CD4-positive, alpha-beta T cell (primary cell): ENCODE data around the gene GPR148. TPM values are rescaled to one million over a fixed set of nuclear protein-coding genes. Genes with fewer than 3 reads are reported as not detected.

Experiments used
- ATAC-seq: fragments of 200-7000 bp; cut with Tn5 transposase; one replicate; pipeline ENCODE4 v1.10.0; 2022; ENCODE audit warnings: mild to moderate bottlenecking; ENCODE audit not compliant: poor library complexity
- CTCF ChIA-PET: fragments of 350-600 bp; sonication (Branson Sonifier 250); formaldehyde crosslinking; loops from one replicate; lab custom pipeline; 2021; ENCODE audit warnings: antibody characterized with exemption, inconsistent platforms; lab: Charles Lee
- POLR2A ChIA-PET: fragments of 350-600 bp; sonication (Branson Sonifier 250); formaldehyde crosslinking; loops from one replicate; lab custom pipeline; 2021; ENCODE audit warnings: antibody characterized with exemption, inconsistent platforms; lab: Charles Lee
- DNase-seq, 14 experiments: peaks; one replicate each; pipeline ENCODE4 v3.0.0-alpha.2; 2013 to 2020; ENCODE audit warnings: mixed read lengths in 2 of 14
- H3K27ac ChIP-seq, 2 donors: one replicate each; pipeline versions ENCODE4 v1.5.1 to v1.7.0; 2013; ENCODE audit warnings: low read length in 2 of 2, low read depth in 1 of 2, mild to moderate bottlenecking in 1 of 2
- H3K27me3 ChIP-seq, 2 experiments: 1 replicate in 1 of 2; 2 replicates in 1 of 2; pipeline versions ENCODE4 v1.6.1 to v1.7.0; 2013; ENCODE audit warnings: low read length in 2 of 2, control low read depth in 1 of 2, mild to moderate bottlenecking in 1 of 2, moderate library complexity in 1 of 2; ENCODE audit not compliant: insufficient read depth in 2 of 2, control insufficient read depth in 1 of 2
- H3K36me3 ChIP-seq: one replicate; pipeline ENCODE4 v1.6.1; 2013; ENCODE audit warnings: low read length, control low read depth; ENCODE audit not compliant: insufficient read depth
- H3K4me1 ChIP-seq: one replicate; pipeline ENCODE4 v1.6.1; 2013; ENCODE audit warnings: low read length, control low read depth; ENCODE audit not compliant: insufficient read depth
- H3K4me3 ChIP-seq: one replicate; pipeline ENCODE4 v1.5.1; 2013; ENCODE audit warnings: mild to moderate bottlenecking, low read length, moderate library complexity
- H3K9me3 ChIP-seq, 2 experiments: 1 replicate in 1 of 2; 2 replicates in 1 of 2; pipeline versions ENCODE4 v1.6.1 to v1.7.0; 2013; ENCODE audit warnings: low read length in 2 of 2, mild to moderate bottlenecking in 2 of 2, control low read depth in 1 of 2, moderate library complexity in 1 of 2; ENCODE audit not compliant: control insufficient read depth in 1 of 2, insufficient read depth in 1 of 2
- H3K27ac Mint-ChIP-seq: one replicate; pipeline ENCODE4 v1.8.0; 2020; ENCODE audit warnings: mixed read lengths
- H3K27me3 Mint-ChIP-seq: one replicate; pipeline ENCODE4 v1.8.0; 2021; ENCODE audit warnings: mixed read lengths
- H3K36me3 Mint-ChIP-seq: one replicate; pipeline ENCODE4 v1.8.0; 2021; ENCODE audit warnings: low read depth, mixed read lengths
- H3K4me1 Mint-ChIP-seq: one replicate; pipeline ENCODE4 v1.8.0; 2021; ENCODE audit warnings: low read depth, mixed read lengths
- H3K4me3 Mint-ChIP-seq: one replicate; pipeline ENCODE4 v1.8.0; 2020; ENCODE audit warnings: mild to moderate bottlenecking, mixed read lengths
- H3K9me3 Mint-ChIP-seq: one replicate; pipeline ENCODE4 v1.8.0; 2020; ENCODE audit warnings: mixed read lengths
- CTCF ChIP-seq: fragments of 200-600 bp; IDR thresholded peaks from one replicate; pipeline ENCODE4 v1.8.0; 2022; ENCODE audit warnings: antibody characterized with exemption, mild to moderate bottlenecking
- intact Hi-C, 2 experiments: fragments of 100-400 bp; cut with DNase I in 1 of 2; cut with micrococcal nuclease in 1 of 2; formaldehyde crosslinking; loops; one replicate each; pipeline versions ENCODE4 v1.15.1 to v1.9.0; 2023 to 2025; cut with DNase I, micrococcal nuclease
- total RNA-seq, 174 experiments: library from RNA in 2 of 174; stranded (reverse) in 2 of 174; gene quantifications; one replicate each; pipeline ENCODE4 v1.2.3 and lab custom pipeline; 2021 to 2026

The GPR148 gene
- total RNA-seq, 2 experiments from 2014 or later = not detected

- peaks cover 23 to 26% of the 10 kb centered on the region in 2 experiments for H3K27me3 ChIP-seq
- ChIA-PET POLR2A (no interaction called here), CTCF (interaction anchor here (0.6 kb wide), 1 partner anchor 36 kb away, joined by 3 read pairs; no protein-coding TSS in a partner anchor)
- H3K36me3 ChIP-seq = no peaks in the 10 kb centered on the region
- no peak for TF ChIP-seq CTCF
- intact Hi-C loops = no loop called here
- peaks cover 0 to 6% of the 10 kb centered on the region in 2 experiments for H3K9me3 ChIP-seq
- Mint-ChIP-seq H3K4me3 (no peak overlapping the region), H3K36me3 (no peaks in the 10 kb centered on the region), H3K27me3 (peaks cover 46% of the 10 kb centered on the region), H3K4me1 (no peaks in the 10 kb centered on the region), H3K9me3 (no peaks in the 10 kb centered on the region), H3K27ac (no peak overlapping the region)
- DNase-seq = no peak
- ATAC-seq = no peak
- no peak overlapping the region for H3K4me3 ChIP-seq
- peaks cover 5% of the 10 kb centered on the region for H3K4me1 ChIP-seq
- H3K27ac ChIP-seq = no peak overlapping the region
Observed at GRCh38 chr2:130760754-130761751, 32.2 kb downstream of the GPR148 start.

GRCh38 chr2:130762031-130762909 lies 33.4 kb downstream of the GPR148 start:
- DNase-seq (no peak), ATAC-seq (no peak)
- intact Hi-C loops = no loop called here
- H3K4me1 ChIP-seq = no peaks in the 10 kb centered on the region
- Mint-ChIP-seq H3K4me1 (no peaks in the 10 kb centered on the region), H3K36me3 (no peaks in the 10 kb centered on the region), H3K27me3 (peaks cover 45% of the 10 kb centered on the region), H3K9me3 (no peaks in the 10 kb centered on the region), H3K4me3 (no peak overlapping the region), H3K27ac (no peak overlapping the region)
- no peak for TF ChIP-seq CTCF
- H3K27me3 ChIP-seq = peaks cover 12 to 17% of the 10 kb centered on the region in 2 experiments
- no peaks in the 10 kb centered on the region for H3K9me3 ChIP-seq
- no peak overlapping the region for H3K4me3 ChIP-seq
- no peaks in the 10 kb centered on the region for H3K36me3 ChIP-seq
- POLR2A ChIA-PET = no interaction called here
- H3K27ac ChIP-seq = no peak overlapping the region
- CTCF ChIA-PET = interaction anchor here (0.6 kb wide), 1 partner anchor 35 kb away, joined by 3 read pairs; no protein-coding TSS in a partner anchor

- H3K27ac ChIP-seq = no peak overlapping the region
- H3K4me3 Mint-ChIP-seq = no peak overlapping the region
- DNase-seq (no peak), ATAC-seq (no peak)
- H3K36me3 ChIP-seq = no peaks in the 10 kb centered on the region
- no peak overlapping the region for H3K4me3 ChIP-seq
- TF ChIP-seq CTCF = no peak
- ChIA-PET POLR2A (no interaction called here), CTCF (no interaction called here)
- H3K36me3 Mint-ChIP-seq = no peaks in the 10 kb centered on the region
- intact Hi-C loops = no loop called here
- H3K27ac Mint-ChIP-seq = no peak overlapping the region
- H3K27me3 ChIP-seq = peaks cover 8 to 10% of the 10 kb centered on the region in 2 experiments
- H3K9me3 Mint-ChIP-seq = no peaks in the 10 kb centered on the region
- no peaks in the 10 kb centered on the region for H3K4me1 Mint-ChIP-seq
- peaks cover 39% of the 10 kb centered on the region for H3K27me3 Mint-ChIP-seq
- no peaks in the 10 kb centered on the region for H3K4me1 ChIP-seq
- no peaks in the 10 kb centered on the region for H3K9me3 ChIP-seq
Observed at GRCh38 chr2:130762910-130763385, 34.1 kb downstream of the GPR148 start.
